ENCODE results near the gene TEX48.

TEX48 gene

GRCh38 chr9:114666401-114666800, 15.6 kb downstream of the TEX48 start:
- TF ChIP-seq GATA3 (IDR thresholded peaks at IDR 0.05; ENCODE audit: low read depth, low read length) = no peak
- TF ChIP-seq GATA2 (IDR thresholded peaks at IDR 0.05; ENCODE audit: low read depth, low read length) = no peak

- TF ChIP-seq GATA3 (IDR thresholded peaks at IDR 0.05; ENCODE audit: low read depth, low read length) (no peak), GATA2 (IDR thresholded peaks at IDR 0.05; ENCODE audit: low read depth, low read length) (no peak)
Observed at GRCh38 chr9:114664181-114664580, 17.8 kb downstream of the TEX48 start.

DNA sequence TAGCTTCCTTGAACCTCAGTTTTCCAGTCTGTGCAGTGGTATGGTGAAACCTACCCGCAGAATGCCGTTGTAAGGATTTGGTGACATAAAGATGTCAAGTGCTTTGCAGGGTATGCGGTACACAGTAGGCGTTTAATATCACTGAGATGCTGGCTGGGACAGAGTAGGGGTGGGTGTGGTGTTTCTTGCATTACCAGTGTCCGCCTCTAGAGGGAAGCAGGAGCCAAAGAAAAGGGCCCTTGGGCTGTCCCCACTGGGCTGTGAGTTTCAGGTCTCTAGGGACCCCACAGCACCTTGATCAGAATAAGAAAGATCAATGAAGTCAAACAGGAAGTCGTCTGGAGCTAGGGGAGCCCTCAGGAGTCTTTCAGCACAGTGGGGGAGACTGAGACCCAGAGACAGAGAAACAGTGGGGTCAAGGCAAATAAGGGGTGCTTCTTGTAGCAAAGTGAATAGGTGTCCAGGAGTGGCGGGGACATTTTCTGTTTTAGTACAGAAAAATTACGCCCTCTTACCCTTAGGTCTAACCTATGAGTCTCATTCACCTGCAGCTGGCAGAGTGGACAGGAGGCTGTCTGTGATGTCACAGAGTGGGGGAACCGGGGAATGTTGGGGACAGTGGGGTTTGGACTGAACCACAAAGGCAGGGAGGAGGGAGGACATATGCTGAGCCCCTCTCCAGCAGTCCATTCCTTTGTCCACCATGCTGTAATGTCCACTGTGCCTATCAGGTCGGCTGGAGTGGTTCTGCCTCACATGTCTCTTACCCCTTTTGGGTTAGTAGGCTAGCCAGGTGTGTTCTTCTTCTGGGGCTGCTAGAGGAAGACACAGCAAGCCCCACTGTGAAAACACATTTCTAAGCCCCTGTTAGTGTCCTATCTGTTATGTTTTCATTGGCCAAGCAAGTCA, 19.7 kb downstream of the TEX48 start:
- no peak for TF ChIP-seq GATA3 (IDR thresholded peaks at IDR 0.05; ENCODE audit: low read depth, low read length)
- TF ChIP-seq GATA2 (IDR thresholded peaks at IDR 0.05; ENCODE audit: low read depth, low read length) = no peak

GRCh38 chr9:114657705-114658104, 24.3 kb downstream of the TEX48 start, which contains the start of gene TEX53:
Gene TEX53, minus strand, starts transcription at chr9:114657805. Its CDS starts 31 bp downstream, at chr9:114657774.
- TF ChIP-seq GATA2 (IDR thresholded peaks at IDR 0.05; ENCODE audit: low read depth, low read length) = no peak
- TF ChIP-seq GATA3 (IDR thresholded peaks at IDR 0.05; ENCODE audit: low read depth, low read length) = no peak

- TF ChIP-seq GATA2 (IDR thresholded peaks at IDR 0.05; ENCODE audit: low read depth, low read length) (no peak), GATA3 (IDR thresholded peaks at IDR 0.05; ENCODE audit: low read depth, low read length) (no peak)
Observed at GRCh38 chr9:114656301-114656700, 25.7 kb downstream of the TEX48 start.

DNA sequence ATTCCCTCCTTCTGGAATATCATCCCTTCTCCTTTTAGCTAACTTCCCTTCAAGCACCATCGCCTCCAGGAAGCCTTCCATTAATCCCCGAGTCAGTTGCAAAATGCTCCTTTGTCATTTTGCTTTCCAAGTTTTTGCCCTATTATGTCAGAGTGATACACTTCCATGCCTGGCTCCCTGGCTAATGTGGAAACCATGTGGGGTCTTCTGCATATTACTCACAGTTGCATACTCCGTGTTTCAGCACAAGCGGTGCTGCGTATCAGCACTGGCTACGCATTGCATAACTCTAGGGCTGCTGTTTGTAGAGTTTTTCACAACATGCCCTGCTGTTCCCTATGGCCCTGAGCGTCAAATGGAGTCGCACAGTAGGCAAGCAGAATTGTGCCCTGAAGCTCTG, 26.3 kb downstream of the TEX48 start:
- TF ChIP-seq GATA2 (IDR thresholded peaks at IDR 0.05; ENCODE audit: low read depth, low read length) (no peak), GATA3 (IDR thresholded peaks at IDR 0.05; ENCODE audit: low read depth, low read length) (no peak)

DNA sequence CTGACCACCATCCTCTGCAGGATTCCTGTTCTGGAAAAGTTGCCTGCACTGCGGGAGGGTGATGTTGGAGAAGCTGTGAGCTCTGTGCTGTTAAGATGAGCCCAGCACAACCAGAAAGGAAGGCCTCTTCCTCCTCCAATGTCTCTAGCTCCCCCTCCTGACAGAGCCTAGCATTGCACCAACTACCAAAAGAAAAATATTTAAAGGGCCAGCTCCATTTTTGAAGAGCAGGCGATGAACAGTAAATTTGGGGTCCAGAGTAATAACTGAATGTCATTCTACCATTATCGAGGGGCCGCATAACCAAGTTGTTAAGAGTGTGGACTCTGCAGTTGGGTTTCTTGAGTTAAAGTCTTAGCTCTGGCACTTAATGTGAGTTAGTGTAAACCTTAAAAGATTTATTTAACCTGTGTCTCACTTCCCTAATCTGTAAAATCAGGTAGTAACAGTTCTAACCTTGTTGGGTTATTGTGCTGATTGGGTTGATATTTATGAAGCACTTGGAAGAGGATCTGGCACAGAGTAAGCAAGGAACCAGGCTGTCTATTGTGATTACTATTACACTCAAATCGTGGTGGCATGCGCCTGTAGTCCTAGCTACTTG, 28.3 kb downstream of the TEX48 start:
- TF ChIP-seq GATA3 (IDR thresholded peaks at IDR 0.05; ENCODE audit: low read depth, low read length) = no peak
- no peak for TF ChIP-seq GATA2 (IDR thresholded peaks at IDR 0.05; ENCODE audit: low read depth, low read length)

GRCh38 chr9:114652776-114653555, 29.0 kb downstream of the TEX48 start:
- TF ChIP-seq GATA3 (IDR thresholded peaks at IDR 0.05; ENCODE audit: low read depth, low read length) = no peak

- TF ChIP-seq GATA2 (IDR thresholded peaks at IDR 0.05; ENCODE audit: low read depth, low read length) = no peak
- TF ChIP-seq GATA3 (IDR thresholded peaks at IDR 0.05; ENCODE audit: low read depth, low read length) = no peak
Observed at GRCh38 chr9:114643896-114644295, 38.1 kb downstream of the TEX48 start.

- TF ChIP-seq GATA3 (IDR thresholded peaks at IDR 0.05; ENCODE audit: low read depth, low read length) = no peak
- no peak for TF ChIP-seq GATA2 (IDR thresholded peaks at IDR 0.05; ENCODE audit: low read depth, low read length)
Observed at GRCh38 chr9:114643001-114643400, 39.0 kb downstream of the TEX48 start.

DNA sequence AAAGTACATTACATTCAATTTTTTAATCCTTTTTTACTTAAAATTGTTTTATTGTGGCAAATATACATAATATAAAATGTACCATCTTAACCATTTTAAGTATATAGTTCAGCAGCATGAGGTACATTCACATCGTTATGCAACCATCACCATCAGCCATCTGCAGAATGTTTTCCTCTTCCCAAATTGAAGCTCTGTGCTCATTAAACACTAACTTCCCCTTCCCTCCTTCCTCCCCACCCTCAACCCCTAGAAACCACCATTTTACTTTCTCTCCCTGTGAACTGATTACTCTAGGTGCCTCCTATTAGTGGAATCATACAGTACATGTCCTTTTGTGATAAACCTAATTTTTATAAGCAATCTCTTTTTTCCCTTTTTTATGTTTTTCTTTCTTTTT, 40.0 kb downstream of the TEX48 start:
- TF ChIP-seq GATA3 (IDR thresholded peaks at IDR 0.05; ENCODE audit: low read depth, low read length) (no peak), GATA2 (IDR thresholded peaks at IDR 0.05; ENCODE audit: low read depth, low read length) (no peak)

DNA sequence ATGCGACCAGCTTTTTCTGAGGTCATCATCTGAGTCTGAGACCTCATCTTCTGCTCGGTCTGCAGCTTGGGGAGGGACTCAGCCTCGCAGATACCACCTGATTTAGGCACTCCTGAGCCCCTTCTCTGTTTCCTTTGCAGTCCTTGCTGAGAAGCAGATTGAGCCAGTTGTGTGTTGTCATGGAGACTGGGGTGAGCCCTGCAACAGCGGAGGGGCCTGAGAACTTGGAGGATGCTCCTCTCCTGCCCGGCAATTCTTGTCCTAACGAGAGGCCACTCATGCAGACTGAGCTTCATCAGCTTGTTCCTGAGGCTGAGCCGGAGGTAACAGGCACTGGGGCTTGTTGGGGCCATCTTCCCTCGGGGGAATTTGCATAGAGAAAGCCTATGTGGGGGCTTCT, 43.6 kb downstream of the TEX48 start:
- TF ChIP-seq GATA2 (IDR thresholded peaks at IDR 0.05; ENCODE audit: low read depth, low read length) (no peak), GATA3 (IDR thresholded peaks at IDR 0.05; ENCODE audit: low read depth, low read length) (no peak)

GRCh38 chr9:114634387-114634786, 47.6 kb downstream of the TEX48 start:
- TF ChIP-seq GATA2 (IDR thresholded peaks at IDR 0.05; ENCODE audit: low read depth, low read length) = no peak
- no peak for TF ChIP-seq GATA3 (IDR thresholded peaks at IDR 0.05; ENCODE audit: low read depth, low read length)

DNA sequence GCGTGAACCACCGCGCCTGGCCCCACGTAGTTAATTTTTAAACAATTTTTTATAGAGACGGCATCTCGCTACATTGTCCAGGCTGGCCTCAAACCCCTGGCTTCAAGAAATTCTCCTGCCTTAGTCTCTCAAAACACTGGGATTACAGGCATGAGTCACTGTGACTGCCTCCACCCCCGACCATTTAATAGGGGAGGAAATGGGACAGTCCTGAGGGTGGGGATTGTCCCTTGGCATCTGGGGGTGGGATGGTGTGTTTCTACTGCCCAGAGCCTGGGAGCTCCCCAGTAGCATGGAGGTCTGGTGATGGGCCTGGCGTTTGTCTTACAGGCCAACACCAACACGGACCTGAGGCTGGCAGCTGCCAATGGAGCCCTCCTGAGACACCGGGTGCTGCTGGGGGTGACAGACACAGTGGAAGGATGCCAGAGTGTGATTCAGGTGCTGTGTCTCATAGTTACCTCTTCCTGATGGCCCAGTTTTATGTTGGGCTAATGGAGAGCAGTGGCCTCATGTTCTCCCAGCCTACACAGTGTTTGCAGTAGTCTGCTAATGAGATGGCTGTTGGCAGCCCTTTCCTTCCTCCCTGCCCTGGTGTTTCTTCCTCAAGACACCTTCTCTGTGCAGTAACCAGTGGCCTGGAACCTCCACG, 48.4 kb downstream of the TEX48 start:
- TF ChIP-seq GATA2 (IDR thresholded peaks at IDR 0.05; ENCODE audit: low read depth, low read length) = no peak
- no peak for TF ChIP-seq GATA3 (IDR thresholded peaks at IDR 0.05; ENCODE audit: low read depth, low read length)
